ENCODE data around the gene EIF2AK2. TPM values are rescaled to one million over a fixed set of nuclear protein-coding genes. Genes with fewer than 3 reads are reported as not detected.

Gene EIF2AK2
- 16.4 and 31.4 TPM in 2 replicates for total RNA-seq

DNA sequence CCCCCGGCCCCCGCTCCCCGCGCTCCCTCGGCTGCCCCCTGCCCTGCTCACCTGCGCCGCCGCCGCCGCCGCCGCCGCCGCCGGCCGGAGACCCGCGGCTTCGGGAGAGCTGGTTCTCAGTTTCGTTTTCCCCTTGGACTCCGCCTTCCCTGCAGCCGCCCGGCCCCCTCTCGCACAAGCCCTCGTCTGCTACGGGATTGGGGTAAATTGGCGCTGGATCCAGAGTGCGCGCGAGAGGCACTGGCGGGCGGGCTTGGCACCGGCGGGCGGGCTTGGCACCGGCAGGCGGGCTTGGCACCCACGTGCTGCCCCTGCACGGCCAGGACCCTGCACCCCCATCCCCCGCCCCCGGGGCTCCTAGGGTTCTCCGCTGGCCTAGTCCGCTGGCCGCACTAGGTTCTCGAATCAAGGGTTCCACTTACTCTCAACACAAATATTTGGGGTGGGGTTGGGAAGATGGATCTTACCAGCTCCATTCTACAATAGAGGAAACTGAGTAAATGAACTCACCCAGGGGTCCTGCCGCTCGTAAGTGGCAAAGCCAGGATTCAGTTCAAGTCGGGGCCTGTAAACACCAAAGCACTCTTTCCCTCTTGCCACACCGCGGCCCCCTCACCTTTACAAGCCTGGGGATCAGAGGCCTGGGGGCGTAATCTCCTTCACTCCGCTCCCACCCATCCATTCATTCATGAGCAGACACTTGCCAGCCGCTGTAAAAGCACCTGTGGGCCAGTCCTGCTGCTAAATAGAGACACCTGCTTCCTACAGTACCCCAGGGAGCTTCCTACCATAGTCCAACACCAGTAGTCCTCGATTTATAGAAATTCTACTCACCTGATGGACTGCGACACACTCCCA, at the start of gene EIF2AK2:
Gene EIF2AK2, minus strand, starts transcription at position 124 of the 858 bp plus-strand sequence. CDS start 9,174 bp downstream, outside the sequence.

DNA sequence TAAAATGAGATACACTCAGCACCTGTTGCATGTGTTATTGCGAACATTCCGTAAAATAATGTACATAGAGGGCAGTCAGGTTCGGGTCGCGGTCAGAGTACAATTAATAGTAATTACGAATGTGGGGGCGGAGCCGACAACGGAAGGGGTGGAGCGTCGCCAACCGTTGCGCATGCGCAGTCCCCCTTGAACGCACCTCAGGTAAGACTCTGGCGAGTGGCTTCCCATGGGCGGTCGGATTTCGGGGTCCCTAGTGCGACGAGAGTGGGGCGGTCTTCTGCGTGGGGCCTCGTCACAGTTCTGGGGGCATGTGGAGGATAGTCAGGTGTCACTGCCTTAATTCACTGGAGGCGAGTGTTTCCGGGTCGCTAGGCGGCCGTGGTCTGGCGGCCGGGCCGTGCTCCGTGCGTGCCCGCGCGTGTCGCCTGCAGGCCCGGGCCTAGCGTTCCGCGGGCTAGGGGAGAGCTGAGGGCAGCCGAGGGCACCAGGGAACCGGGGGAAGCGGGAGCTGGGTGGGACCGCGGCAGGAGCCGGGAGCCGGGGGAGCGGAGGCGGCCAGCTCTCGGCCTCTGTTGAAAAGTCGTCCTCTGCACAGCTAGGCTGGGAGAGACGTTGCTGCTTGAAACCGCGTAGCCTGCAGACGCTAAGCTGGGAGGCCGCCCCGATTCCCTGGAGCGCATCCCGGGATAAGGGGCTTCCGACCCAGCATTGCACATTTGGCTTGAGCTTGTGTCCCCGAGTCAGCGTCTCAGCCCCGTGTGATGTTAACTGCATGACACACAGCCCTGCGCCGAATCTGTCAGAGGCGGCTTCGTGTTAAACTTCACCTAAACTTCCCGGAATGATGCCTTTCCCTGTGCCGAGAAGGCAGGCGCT, 39.8 kb upstream of the EIF2AK2 start, which contains the start of gene CEBPZOS:
Gene CEBPZOS, plus strand, starts transcription at position 177 of the 876 bp plus-strand sequence. CDS start 3,209 bp downstream, outside the sequence.

DNA sequence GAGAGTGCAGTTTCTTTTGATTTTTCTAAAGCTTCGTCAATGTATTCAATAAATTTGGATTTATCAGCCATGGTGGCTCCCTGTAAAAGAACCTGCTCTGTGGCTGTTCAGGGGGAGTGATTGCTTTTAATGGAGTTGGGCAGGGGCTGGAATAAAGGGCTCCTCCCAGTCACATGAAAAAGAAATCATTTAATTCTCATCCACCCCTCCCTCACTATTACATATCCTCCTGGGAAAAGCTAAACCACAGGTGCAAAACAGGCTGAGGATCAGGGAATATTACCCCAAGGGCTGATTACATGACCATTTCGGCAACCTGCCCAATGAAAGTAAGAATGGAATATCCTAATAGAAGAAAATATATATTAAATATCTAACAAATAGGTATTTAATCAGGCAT, 31.8 kb upstream of the EIF2AK2 start, which contains the start of gene SULT6B1:
Gene SULT6B1, minus strand, starts transcription at position 101 of the 400 bp plus-strand sequence. Its CDS starts 30 bp downstream, at position 71.

DNA sequence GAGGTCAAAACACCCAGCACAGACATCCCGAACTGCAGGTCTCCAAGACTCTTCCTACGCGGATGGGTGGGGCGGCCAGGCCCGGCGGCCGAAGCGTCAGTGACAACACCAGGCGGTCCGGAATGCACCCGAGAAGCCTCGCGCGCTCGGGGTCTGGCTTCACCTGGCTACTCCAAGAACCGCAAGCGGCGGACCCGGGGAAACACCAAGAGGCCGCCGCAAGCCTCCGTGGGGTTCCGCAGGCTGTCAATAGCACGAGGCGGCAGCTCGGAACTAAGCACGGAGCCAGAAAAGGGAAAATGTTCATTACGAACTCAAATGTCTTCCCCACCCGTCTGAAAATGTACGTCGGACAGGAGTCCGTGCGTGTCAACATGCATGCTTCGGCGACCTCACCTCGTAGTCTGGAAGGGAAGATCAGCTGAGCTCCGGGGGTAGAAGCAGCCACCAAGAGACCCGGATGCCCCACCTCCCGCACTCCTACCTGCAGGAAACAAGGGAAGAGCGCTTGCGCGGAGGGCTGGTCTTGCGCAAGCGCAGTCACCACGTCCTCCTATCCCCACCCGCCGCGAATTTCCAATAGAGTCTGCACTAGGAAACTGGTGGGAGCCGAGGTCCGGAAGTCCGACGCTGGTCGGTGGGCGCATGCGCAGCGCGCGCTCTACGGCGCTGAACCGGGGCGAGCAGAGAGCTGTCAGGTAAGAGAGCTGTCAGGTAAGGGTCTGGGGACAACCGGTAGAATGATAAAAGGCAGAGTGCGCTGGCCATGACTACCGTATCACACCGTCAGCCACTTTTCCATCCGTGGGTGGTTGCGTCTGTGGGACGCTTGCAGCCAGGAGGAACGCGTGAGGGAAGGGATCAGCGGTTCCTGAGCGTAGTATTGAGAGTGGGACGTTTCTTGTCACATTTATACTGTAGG, 72.6 kb downstream of the EIF2AK2 start, which contains the start of the genes GPATCH11 and HEATR5B:
Gene GPATCH11, plus strand, starts transcription at position 646 of the 922 bp plus-strand sequence. CDS start 3,864 bp downstream, outside the sequence.
Gene HEATR5B, minus strand, starts transcription at position 500 of the 922 bp plus-strand sequence. CDS start 958 bp downstream, outside the sequence.

Other genes starting within 250 kb of the EIF2AK2 start
- 27.0 and 46.9 TPM in 2 replicates for gene STRN, start 190.4 kb downstream of the EIF2AK2 start, total RNA-seq
- gene HEATR5B, start 72.6 kb downstream of the EIF2AK2 start, total RNA-seq = 27.3 and 29.8 TPM in 2 replicates
- 6.2 and 7.0 TPM in 2 replicates for gene GPATCH11, start 72.5 kb downstream of the EIF2AK2 start, total RNA-seq
- gene SULT6B1, start 31.7 kb upstream of the EIF2AK2 start, total RNA-seq = not detected in 2 replicates
- 15.0 and 17.4 TPM in 2 replicates for gene CEBPZOS, start 39.5 kb upstream of the EIF2AK2 start, total RNA-seq
- gene CEBPZ, start 74.6 kb upstream of the EIF2AK2 start, total RNA-seq = 84.1 and 86.7 TPM in 2 replicates
- gene NDUFAF7, start 74.7 kb upstream of the EIF2AK2 start, total RNA-seq = 14.4 and 18.8 TPM in 2 replicates
- gene PRKD3, start 167.9 kb upstream of the EIF2AK2 start, total RNA-seq = 32.5 and 35.8 TPM in 2 replicates
- 5.3 and 16.1 TPM in 2 replicates for gene QPCT, start 187.7 kb upstream of the EIF2AK2 start, total RNA-seq

All from nasal cavity respiratory epithelium epithelial cell of viscerocranial mucosa (primary cell).